Osteoblast (primary cell): ENCODE results near the gene PHLDB1. TPM values are rescaled to one million over a fixed set of nuclear protein-coding genes. Genes with fewer than 3 reads are reported as not detected.

Source experiments
- DNase-seq: peaks from one replicate; pipeline ENCODE4 v3.0.0; 2011; ENCODE audit warnings: low spot score, mixed read lengths; ENCODE audit not compliant: insufficient read length; ENCODE audit errors: missing footprints
- H2AFZ ChIP-seq: 2 replicates; pipeline ENCODE4 v1.6.0; 2011; ENCODE audit warnings: mild to moderate bottlenecking, low read length
- H3K27ac ChIP-seq: 2 replicates; pipeline ENCODE4 v1.5.1; 2011; ENCODE audit warnings: mild to moderate bottlenecking, low read depth, low read length, moderate library complexity
- H3K27me3 ChIP-seq: 2 replicates; pipeline ENCODE4 v1.6.0; 2012; ENCODE audit warnings: mild to moderate bottlenecking, control low read depth, inconsistent platforms, low read length, moderate library complexity; ENCODE audit not compliant: insufficient read depth
- H3K36me3 ChIP-seq: 2 replicates; pipeline ENCODE4 v1.5.1; 2011; ENCODE audit warnings: mild to moderate bottlenecking, low read length, control low read depth, moderate library complexity; ENCODE audit not compliant: insufficient read depth
- H3K4me1 ChIP-seq: 2 replicates; pipeline ENCODE4 v1.5.1; 2011; ENCODE audit warnings: mild to moderate bottlenecking, low read length, control low read depth, moderate library complexity; ENCODE audit not compliant: insufficient read depth
- H3K4me2 ChIP-seq: 2 replicates; pipeline ENCODE4 v1.6.0; 2011; ENCODE audit warnings: mild to moderate bottlenecking, low read length; ENCODE audit not compliant: insufficient read depth
- H3K4me3 ChIP-seq: fragments of 200-600 bp; sonication (generic); 3 replicates; pipeline ENCODE4 v1.5.1; 2012; ENCODE audit warnings: mild to moderate bottlenecking, low read length, inconsistent platforms; ENCODE audit not compliant: insufficient read depth
- H3K79me2 ChIP-seq: 2 replicates; pipeline ENCODE4 v1.6.0; 2012; ENCODE audit warnings: mild to moderate bottlenecking, low read length, control low read depth, inconsistent platforms; ENCODE audit not compliant: insufficient read depth
- H3K9me3 ChIP-seq: 2 replicates; pipeline ENCODE4 v1.5.1; 2011; ENCODE audit warnings: low read depth, low read length, control low read depth
- H4K20me1 ChIP-seq: 2 replicates; pipeline ENCODE4 v1.6.0; 2012; ENCODE audit warnings: mild to moderate bottlenecking, low read length, control low read depth; ENCODE audit not compliant: insufficient read depth
- CTCF ChIP-seq: IDR thresholded peaks from 2 replicates; pipeline ENCODE4 v1.5.1; 2011; ENCODE audit warnings: mild to moderate bottlenecking, low read depth, low read length, moderate library complexity; ENCODE audit errors: extremely low read depth
- total RNA-seq: library from RNA; depleted of rRNA; stranded (reverse); fragments of >200 nt; gene quantifications from 2 replicates; pipeline ENCODE4 v1.2.3, GENCODE V29; 2012

PHLDB1 gene
- total RNA-seq, 1 donor = 96.3 TPM

DNA sequence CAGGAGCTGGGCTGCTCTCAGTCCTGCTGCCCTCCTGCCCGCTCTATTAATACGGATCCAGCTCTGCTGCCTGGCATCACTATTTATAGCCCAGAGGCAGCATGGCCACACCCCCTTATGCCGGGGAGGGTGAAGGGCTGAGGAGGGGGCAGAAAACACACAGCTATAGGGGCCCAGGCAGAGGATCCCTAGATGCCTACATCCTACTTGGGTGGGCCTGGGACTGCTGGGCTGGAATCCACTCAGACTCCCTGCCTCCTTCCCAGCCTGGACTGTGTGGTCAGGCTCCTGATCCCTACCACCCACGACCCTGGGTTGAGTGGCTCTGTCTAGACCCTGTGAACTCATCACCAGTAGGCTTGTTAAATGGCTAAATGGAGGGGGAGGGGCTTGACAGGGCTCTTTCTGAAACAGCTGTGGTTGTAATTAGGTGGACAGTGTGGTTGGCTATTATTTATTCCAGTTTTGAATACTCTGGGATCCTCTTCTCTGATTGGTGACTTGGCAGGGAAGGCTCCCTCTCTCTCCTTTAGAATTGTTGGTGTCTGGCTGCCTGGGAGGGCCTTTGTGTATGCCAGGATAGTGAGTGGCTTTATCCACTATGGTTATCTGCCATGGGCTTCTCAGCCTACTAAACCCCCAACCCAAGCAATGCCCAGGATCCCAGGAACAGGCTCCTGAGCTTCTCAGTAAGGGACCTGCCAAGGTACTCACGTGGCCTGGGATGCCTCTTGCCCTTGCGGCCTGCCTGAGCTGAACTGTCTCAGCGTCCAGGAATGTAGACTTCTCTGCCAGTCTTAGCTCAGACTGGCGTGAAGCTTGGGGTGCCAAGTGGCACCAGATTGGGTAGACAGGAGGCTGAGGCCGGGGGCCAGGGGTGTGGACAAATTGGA lies 15.2 kb downstream of the PHLDB1 start:
- H3K4me2 ChIP-seq = peak overlapping the region; percentile 100
- H3K79me2 ChIP-seq = peaks cover 47% of the 10 kb centered on the region
- H3K27ac ChIP-seq = peak overlapping the region; percentile 96
- DNase-seq = peak; percentile 96
- TF ChIP-seq CTCF = no peak
- peaks cover 21% of the 10 kb centered on the region for H4K20me1 ChIP-seq
- no peaks in the 10 kb centered on the region for H3K9me3 ChIP-seq
- H3K27me3 ChIP-seq = no peaks in the 10 kb centered on the region
- peak overlapping the region; percentile 82 for H3K4me3 ChIP-seq
- no peak overlapping the region for H2AFZ ChIP-seq
- peaks cover 56% of the 10 kb centered on the region for H3K4me1 ChIP-seq
- peaks cover 36% of the 10 kb centered on the region for H3K36me3 ChIP-seq

- no peak for TF ChIP-seq CTCF
- peaks cover 42% of the 10 kb centered on the region for H3K36me3 ChIP-seq
- H3K27me3 ChIP-seq = no peaks in the 10 kb centered on the region
- H3K4me3 ChIP-seq = peak overlapping the region; percentile 82
- H3K4me1 ChIP-seq = peaks cover 50% of the 10 kb centered on the region
- H3K79me2 ChIP-seq = peaks cover 53% of the 10 kb centered on the region
- H3K4me2 ChIP-seq = peak overlapping the region; percentile 100
- H4K20me1 ChIP-seq = peaks cover 21% of the 10 kb centered on the region
- peak overlapping the region; percentile 96 for H3K27ac ChIP-seq
- no peak for DNase-seq
- no peaks in the 10 kb centered on the region for H3K9me3 ChIP-seq
- no peak overlapping the region for H2AFZ ChIP-seq
Observed at GRCh38 chr11:118623269-118623655, 15.8 kb downstream of the PHLDB1 start.

DNA sequence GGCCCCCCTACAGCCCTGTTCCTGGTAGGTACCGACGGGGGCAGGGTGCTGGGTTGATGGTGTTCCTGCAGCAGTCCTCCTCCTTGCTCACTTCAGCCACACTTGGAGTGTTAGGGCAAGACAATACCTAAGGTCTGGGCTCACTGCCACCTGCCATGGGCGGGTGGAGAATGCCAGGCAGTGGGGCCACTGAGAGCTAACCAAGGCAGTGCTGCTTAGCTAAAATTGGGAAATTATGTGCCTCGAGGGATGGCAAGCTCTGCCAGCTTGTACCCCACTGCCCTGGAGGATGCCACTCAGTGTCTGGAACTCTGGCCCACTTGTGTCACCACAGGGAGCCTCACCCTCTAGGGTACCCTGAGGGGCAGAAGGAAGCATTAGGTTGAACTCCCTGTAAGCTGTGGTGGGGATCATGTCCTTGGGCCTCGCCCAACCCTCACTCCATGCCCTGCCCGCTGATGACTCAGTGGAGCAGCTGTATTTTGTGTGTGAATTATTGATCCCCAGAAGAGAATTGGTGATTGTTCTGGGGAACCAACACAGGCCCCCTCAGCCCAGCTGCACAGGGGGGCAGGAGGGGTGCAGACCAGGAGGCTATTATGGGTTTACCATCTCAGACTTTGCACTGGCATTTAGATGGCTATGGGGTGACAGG lies 17.7 kb downstream of the PHLDB1 start:
- H3K36me3 ChIP-seq = peaks cover 61% of the 10 kb centered on the region

More for the DNA sequence above, 17.7 kb downstream of the PHLDB1 start:
- peak overlapping the region; percentile 23 for H3K27ac ChIP-seq
- H2AFZ ChIP-seq = no peak overlapping the region
- peaks cover 32% of the 10 kb centered on the region for H4K20me1 ChIP-seq
- no peaks in the 10 kb centered on the region for H3K9me3 ChIP-seq
- TF ChIP-seq CTCF = no peak
- H3K79me2 ChIP-seq = peaks cover 72% of the 10 kb centered on the region
- DNase-seq = no peak
- H3K4me3 ChIP-seq = no peak overlapping the region
- peaks cover 35% of the 10 kb centered on the region for H3K4me1 ChIP-seq
- H3K27me3 ChIP-seq = no peaks in the 10 kb centered on the region
- H3K4me2 ChIP-seq = no peak overlapping the region
